ENCODE data around the gene KATNAL2.

GRCh38 chr18:46917803-46918600, 600 bp downstream of the KATNAL2 start:
- TF ChIP-seq CTCF (IDR thresholded peaks at IDR 0.05) (no peak), EZH2phosphoT487 (IDR thresholded peaks at IDR 0.05) (no peak), EZH2 (IDR thresholded peaks at IDR 0.05) (peak; percentile 34)

Data from neural progenitor cell (in vitro differentiated cells).